Left cardiac atrium (tissue), 4 donors: Measurements from ENCODE around the gene NCKAP5. TPM values are rescaled to one million over a fixed set of nuclear protein-coding genes. Genes with fewer than 3 reads are reported as not detected.
A peak's percentile ranks its signal among the peaks of the same experiment; 100 is the strongest.

Experiments used
- ATAC-seq, 2 donors: fragments of 200-7000 bp; cut with Tn5 transposase; one replicate each; pipeline ENCODE4 v1.9.1; 2020; ENCODE audit warnings: mild to moderate bottlenecking in 2 of 2, moderate library complexity in 2 of 2
- DNase-seq: peaks from one replicate; pipeline ENCODE4 v3.0.0-alpha.2; 2020
- intact Hi-C, 2 donors: fragments of 100-400 bp; cut with DNase I; formaldehyde crosslinking; loops; one replicate each; pipeline versions ENCODE4 v1.14.1 to v1.15.1; 2022 to 2023
- total RNA-seq, 2 donors: library from RNA; stranded (reverse); fragmentation: NEBNext Ultra II Directional; extraction: Animal tissue kit (Norgen Biotek cat#: 25700); gene quantifications; one replicate each; pipeline ENCODE4 v1.2.1, GENCODE V29; 2021
- donor health status: DM: no; HTN: yes; CAD: no.
- donor health status: DM: no; HTN: yes; CAD: no; lungs with severe emphysema.
- donor health status: DM: yes; HTN: yes; CAD: no.
- donor health status: Dilated cardiomyopathy.

Gene NCKAP5
- total RNA-seq, 2 donors from 2014 or later, result 5.8 to 6.2 TPM

GRCh38 chr2:132978840-132979239, 589.4 kb downstream of the NCKAP5 start:
- no peak for DNase-seq
- intact Hi-C loops, result no loop called here
- no peak for ATAC-seq

GRCh38 chr2:132977812-132978529, 590.3 kb downstream of the NCKAP5 start:
- ATAC-seq (peak in 1 of 2 donors; percentile 44), DNase-seq (no peak)
- intact Hi-C loops, result no loop called here

GRCh38 chr2:132975193-132976105, 592.8 kb downstream of the NCKAP5 start:
- intact Hi-C loops, result no loop called here
- DNase-seq (no peak), ATAC-seq (no peak)

GRCh38 chr2:132974467-132975095, 593.7 kb downstream of the NCKAP5 start:
- ATAC-seq (no peak), DNase-seq (no peak)
- intact Hi-C loops, result no loop called here

- ATAC-seq, result no peak
- DNase-seq, result no peak
- intact Hi-C loops, result no loop called here
These were observed 596.8 kb downstream of the NCKAP5 start for GRCh38 chr2:132971310-132972061.

- DNase-seq (no peak), ATAC-seq (no peak)
- intact Hi-C loops, result no loop called here
These were observed 598.8 kb downstream of the NCKAP5 start for GRCh38 chr2:132969371-132969985.

GRCh38 chr2:132965460-132965859, 602.8 kb downstream of the NCKAP5 start:
- intact Hi-C loops, result no loop called here
- ATAC-seq (no peak), DNase-seq (no peak)

GRCh38 chr2:132963161-132963560, 605.1 kb downstream of the NCKAP5 start:
- no peak for ATAC-seq
- intact Hi-C loops, result no loop called here
- no peak for DNase-seq

GRCh38 chr2:132958887-132959286, 609.4 kb downstream of the NCKAP5 start:
- intact Hi-C loops, result no loop called here

GRCh38 chr2:132955871-132956615, 612.2 kb downstream of the NCKAP5 start:
- ATAC-seq, result no peak
- intact Hi-C loops, result no loop called here
- DNase-seq, result no peak

More at GRCh38 chr2:132958887-132959286, 609.4 kb downstream of the NCKAP5 start:
- DNase-seq (no peak), ATAC-seq (no peak)

GRCh38 chr2:132953771-132954170, 614.5 kb downstream of the NCKAP5 start:
- no peak for ATAC-seq
- DNase-seq, result no peak
- intact Hi-C loops, result no loop called here

GRCh38 chr2:132951008-132951714, 617.1 kb downstream of the NCKAP5 start:
- intact Hi-C loops, result no loop called here
- ATAC-seq, result no peak
- no peak for DNase-seq

- no peak for DNase-seq
- intact Hi-C loops, result no loop called here
- no peak for ATAC-seq
These were observed 619.2 kb downstream of the NCKAP5 start for GRCh38 chr2:132949108-132949507.

- ATAC-seq, result no peak
- no peak for DNase-seq
- intact Hi-C loops, result no loop called here
These were observed 620.1 kb downstream of the NCKAP5 start for GRCh38 chr2:132948211-132948610.

GRCh38 chr2:132943829-132944228, 624.4 kb downstream of the NCKAP5 start:
- intact Hi-C loops, result no loop called here
- ATAC-seq (no peak), DNase-seq (no peak)

- intact Hi-C loops, result no loop called here
- ATAC-seq (no peak), DNase-seq (no peak)
These were observed 626.8 kb downstream of the NCKAP5 start for GRCh38 chr2:132941296-132942020.

GRCh38 chr2:132937629-132938028, 630.6 kb downstream of the NCKAP5 start:
- ATAC-seq (no peak), DNase-seq (no peak)
- intact Hi-C loops, result no loop called here
